Smooth muscle cell of the brain vasculature (primary cell): Measurements from ENCODE around the gene SNAI3.
"Not testable (repeated sequence)": the region's sequence is repeated elsewhere in the genome, so short reads cannot be mapped to it uniquely, and the experiment has no call there.

ENCODE experiments used
- DNase-seq: peaks from one replicate; pipeline ENCODE4 v3.0.0-alpha.2; 2012; ENCODE audit warnings: low read depth, low spot score

Gene SNAI3

DNA sequence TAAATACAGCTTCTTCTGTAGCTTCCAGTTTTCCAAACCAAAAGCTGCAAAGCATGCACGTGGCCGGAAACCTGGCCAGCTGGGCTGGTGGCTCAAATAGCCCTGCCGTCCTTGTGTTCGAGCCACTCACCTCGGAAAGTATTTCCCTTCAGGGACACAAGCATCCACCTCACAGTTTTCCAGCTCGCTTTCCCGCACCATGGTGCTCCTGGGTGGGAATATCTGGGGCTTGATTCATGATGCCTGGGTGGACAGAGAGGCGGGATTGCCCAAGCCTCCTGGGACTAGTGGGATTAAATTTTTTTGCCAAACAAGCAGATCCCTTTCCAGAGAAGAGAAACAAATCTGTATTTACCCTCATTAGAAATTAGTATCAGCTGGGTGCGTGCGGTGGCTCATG, 16.3 kb downstream of the SNAI3 start:
- DNase-seq: no peak

DNA sequence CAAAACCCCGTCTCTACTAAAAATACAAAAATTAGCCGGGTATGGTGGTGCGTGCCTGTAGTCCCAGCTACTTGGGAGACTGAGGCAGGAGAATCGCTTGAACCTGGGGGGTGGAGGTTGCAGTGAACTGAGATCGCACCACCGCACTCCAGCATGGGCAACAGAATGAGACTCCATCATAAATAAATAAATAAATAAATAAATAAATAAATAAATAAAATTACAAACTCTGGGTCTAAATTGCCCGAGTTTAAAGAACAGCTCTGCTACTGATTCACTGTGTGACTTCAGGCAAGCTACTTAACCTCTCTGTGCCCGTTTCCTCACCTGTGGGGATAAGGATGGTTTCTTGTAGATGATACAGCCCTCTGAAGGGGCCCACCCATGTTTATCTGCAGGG, 16.8 kb downstream of the SNAI3 start:
- not testable (repeated sequence) for DNase-seq

DNA sequence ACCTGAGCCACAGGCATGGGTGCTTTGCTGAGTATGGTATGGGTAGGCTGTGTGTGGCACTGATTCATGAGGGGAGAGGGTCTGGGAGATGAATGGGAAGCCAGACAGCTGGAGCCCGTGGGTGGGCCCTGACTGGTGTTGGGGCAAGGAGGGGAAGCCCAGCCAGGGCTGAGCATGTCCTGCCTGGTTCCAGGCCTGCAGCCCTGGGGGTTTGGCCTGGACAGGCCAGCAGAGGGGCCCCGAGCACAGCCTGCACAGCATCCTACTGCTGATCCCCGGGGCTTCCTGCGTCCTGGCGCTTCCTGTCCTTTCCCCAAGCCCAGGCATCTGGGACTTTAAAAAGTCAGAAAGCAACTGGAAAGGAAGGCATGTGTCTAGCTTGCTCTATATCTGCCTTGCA, 18.8 kb downstream of the SNAI3 start:
- DNase-seq: no peak

DNA sequence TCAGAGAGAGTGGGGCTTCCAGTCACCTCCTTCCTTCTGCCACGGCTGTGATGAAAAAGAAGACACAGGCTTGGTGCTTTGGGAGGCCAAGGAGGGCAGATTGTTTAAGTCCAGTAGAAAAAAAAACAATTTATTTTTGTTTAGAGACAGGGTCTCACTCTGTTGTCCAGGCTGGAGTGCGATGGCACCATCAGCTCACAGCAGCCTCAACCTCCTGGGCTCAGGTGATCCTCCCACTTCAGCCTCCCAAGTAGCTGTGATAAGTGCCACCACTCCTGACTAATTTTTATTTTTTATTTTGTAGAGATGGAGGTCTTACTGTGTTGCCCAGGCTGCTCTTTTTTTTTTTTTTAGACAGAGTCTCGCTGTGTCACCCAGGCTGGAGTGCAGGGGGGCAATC, 20.7 kb downstream of the SNAI3 start:
- DNase-seq: no peak

DNA sequence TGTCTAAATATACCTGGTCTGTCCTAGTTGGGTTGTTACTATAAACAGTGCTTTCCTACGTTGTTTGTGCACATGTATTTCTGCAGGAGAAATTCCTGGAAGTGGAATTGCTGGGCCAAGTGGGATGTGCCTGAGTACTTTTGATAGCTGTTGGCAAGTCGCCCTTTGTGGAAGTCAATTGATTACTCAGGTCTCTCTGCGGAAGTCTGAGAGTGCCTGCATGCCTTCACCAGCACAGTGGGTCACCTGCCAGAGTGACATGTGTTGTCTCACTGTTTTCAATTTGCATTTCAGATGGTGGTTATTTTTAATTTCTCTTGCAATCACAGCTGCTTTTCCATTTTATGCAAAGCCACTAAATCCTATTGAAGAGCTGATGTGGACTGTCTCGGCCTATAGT, 21.2 kb downstream of the SNAI3 start:
- DNase-seq: no peak

DNA sequence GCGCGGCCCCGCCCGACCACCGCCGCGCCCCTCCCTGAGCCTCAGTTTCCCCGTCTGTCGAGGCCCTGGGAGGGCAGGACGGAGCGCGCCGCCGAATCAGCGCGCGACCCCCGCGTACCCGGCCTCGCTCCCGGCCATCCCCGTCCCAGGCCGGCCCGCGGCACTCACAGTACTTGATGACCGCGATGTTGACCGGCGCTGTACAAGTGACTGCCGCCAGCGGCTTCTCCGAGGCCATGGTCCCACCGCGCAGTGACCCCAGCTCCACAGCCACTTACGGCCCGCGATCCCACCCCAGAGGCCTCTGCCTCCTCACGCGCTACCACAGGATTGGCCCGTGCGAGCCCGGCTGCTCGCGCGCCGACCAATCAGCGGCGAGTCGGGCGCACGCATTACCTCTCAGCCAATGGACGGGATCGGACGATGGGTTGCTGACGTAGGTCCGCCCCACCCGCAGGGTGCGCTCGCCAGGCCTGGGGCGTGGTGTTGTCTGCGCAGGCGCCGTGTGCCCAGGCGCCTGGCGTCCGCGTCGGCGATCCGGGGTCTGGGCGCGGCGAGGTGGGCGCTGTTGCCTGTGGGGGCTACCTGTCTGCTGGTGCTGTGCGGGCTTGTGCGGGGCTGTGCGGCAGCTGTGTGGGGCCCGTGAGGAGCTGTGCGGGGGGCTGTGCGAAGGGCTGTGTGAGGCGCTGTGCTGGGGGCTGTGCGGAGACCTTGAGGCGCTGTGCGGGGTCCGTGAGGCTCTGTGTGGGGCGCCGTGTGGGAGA, 23.3 kb downstream of the SNAI3 start, which contains the start of gene MVD:
TSS of gene MVD (minus strand) at position 249 of the 764 bp plus-strand sequence. CDS start at position 238, 11 bp downstream.
- peak; percentile 95 for DNase-seq

DNA sequence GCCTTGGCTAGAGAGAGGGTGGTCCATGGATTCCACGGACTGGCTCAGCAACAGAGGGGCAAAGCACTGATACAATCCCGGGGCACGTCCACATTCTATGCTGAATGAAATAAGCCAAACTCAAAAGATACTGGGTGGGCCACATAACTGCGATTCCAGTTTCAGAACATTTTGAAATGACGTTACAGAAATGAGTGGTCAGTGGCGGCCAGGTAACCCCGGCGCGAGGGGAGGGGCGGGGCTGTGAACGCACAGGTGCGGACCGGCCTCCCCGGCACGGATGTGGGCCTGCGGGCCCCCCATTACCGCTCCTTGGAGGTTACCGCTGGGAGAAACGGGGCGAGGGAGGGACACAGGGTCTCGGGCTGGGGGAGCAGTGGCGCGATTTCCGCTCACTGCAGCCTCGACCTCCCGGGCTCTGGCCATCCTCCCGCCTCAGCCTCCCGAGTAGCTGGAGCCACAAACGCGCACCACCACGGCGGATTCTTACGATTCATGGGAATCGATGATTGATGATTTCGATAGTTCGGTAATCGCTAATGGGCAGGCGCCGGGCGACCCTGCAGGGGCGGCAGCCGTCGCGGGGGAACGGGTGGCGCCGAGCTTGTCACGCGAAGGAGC, 24.0 kb downstream of the SNAI3 start:
- no peak for DNase-seq

DNA sequence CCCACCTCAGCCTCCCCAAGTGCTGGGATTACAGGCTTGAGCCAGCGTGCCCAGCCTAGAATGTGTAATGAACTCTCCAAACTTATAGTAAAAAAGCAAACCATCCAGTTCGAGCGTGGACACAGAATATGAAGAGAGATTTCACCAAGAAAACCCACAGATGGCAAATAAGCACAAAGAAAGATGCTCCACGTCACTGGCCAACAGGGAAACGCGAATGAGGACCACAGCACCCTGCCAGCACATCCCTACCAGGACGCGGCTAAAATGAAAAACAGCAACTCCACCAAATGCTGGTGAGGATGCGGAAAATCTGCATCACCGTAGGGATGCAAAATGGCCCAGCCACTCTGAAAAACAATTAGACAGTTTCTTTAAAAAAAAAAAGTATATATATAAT, 24.8 kb downstream of the SNAI3 start:
- no peak for DNase-seq

DNA sequence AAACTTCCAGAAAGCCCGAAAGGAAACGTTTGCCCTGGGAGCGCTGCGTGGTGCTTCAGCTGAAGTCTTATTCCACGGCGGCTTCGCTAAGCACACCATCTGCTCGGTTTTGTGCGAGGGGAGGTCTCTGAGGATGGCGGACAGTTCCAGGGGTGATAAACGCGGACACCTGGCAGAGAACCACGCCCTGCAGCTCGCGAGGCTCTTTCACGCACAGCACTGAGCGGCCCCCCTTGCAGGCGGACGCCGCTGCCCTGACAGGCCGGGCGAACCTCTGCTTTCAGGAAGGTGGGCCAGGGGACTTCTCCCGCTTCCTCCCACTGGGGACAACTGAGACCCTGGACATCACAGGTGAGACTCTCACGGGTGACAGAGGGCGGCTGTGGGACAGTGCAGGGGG, 27.1 kb downstream of the SNAI3 start:
- no peak for DNase-seq

DNA sequence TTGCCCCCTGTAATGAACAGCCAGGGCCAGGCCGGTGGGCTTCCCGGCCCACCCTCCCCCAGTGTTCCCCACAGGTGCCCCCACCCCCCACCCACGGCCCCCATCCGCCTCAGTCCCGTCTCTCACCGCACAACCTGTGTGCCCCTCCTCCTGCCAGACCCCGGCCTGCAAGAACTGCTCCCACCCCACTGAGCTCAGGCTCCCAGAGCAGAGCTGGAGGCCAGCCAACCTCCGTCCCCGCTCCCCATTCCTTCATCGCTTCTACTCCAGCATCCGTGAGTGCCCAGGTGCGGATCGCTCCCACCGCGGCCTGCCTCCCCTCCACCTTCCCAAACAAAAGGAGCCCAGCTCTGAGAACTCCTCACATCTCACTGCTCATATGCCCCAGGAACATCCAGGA, 27.6 kb downstream of the SNAI3 start:
- DNase-seq: no peak

DNA sequence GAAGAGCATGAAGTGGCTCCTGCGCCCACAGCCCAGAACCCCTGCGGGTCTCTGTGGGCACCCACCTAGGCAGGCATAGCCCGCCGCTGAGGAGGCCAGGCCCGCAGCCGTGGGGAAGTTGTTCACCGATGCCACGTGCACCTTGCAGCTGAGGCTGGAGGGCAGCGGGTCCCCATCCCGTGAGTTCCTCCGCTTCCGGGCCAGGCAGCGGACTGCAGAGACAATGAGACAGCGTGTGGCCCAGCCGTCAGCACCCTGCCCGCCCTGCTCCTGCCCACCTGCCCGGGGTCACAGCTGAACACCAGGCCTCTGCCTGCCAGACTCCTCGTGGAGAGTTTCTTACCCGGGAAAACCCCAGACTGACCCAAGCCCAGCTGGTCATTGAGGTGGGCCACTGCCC, 28.9 kb downstream of the SNAI3 start:
- DNase-seq: no peak

DNA sequence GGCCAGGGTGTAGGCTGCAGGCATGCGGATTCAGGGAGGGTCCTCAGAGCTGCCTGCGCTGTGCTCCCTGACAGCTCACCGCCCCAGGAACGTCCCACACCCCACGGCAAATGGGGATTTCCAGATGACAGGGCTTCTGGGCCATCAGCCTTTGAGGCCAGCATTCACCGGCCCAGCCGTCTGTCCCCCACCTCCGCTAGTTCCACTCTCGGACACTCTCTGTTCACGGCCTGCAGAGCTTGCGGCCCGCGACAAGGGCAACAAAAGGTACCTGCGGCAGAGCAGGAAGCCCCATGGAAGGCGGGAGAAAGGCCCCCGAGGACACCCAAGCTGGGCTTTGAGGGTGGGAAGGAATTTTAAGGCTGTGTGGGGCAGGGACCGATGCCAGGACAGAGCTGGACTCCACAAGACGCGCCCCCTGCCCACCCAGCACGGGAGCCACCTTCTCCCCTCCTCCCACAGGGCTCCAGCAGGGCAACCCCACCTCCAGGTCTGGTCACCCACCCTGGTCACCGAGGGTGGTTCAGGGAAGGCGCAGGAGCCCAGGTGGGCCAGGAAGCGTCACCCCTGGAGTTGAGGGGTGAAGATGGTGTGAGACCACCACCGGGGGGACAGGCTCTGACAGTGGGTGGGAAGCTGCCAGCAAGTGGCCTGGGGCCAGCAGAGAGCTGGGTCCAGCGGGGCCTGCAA, 29.9 kb downstream of the SNAI3 start:
- no peak for DNase-seq

DNA sequence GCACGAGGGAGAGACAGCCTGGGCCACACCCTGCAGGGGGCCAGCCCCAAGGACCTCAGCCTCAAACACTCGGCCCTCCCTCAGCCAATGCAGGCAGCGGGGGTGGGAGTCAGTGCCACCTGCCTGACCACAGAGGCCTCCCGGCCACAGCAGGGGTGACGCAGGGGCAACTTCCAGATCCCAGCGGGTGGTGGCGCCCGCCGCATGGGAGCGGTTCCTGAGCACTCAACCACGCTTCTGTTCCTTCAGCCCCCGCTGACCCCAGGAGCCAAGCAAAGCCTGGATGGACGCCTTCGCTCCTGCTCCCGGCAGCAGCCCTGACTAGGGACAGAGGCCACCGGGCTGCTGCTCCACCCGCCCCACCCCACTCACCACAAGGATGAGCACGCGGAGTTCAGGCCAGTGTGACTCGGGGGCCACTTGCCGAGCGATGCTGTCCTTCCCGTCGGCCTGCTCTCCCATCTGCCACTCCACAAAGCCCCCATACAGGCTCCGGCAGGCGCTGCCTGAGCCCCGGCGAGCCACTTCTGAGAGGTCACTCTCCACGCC, 30.5 kb downstream of the SNAI3 start:
- no peak for DNase-seq

DNA sequence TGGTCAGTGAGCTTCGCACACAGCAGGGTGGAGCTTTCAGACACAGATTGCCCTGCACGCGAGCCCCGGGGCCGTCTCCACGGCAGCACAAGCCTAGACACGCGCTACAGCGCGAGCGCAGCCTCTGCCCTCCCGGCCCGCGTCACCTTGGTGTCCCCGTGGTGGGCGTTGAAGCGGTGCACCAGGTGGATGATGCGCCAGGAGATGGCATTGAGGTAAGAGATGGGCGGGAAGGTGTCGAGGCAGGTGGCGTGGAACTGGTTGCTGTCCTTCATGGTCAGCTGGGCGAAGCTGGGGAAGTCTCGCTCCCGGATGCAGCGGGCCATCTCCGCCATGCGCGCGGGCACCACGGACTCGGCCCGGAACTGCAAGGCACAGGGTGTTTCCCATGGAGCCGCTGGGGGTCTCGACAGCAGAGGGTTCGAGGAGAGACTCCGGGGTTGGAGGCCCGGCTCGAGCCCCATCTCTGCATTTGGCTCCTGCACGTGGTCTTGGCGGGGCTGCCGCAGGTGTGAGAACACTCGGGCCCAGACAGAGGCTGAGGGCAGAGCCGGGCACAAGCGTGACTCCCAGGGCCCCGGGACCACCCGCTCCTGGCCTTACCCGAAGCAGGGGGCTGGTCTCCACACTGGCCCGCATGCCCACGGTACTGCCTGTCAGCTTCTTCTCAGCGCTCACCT, 31.1 kb downstream of the SNAI3 start:
- no peak for DNase-seq

DNA sequence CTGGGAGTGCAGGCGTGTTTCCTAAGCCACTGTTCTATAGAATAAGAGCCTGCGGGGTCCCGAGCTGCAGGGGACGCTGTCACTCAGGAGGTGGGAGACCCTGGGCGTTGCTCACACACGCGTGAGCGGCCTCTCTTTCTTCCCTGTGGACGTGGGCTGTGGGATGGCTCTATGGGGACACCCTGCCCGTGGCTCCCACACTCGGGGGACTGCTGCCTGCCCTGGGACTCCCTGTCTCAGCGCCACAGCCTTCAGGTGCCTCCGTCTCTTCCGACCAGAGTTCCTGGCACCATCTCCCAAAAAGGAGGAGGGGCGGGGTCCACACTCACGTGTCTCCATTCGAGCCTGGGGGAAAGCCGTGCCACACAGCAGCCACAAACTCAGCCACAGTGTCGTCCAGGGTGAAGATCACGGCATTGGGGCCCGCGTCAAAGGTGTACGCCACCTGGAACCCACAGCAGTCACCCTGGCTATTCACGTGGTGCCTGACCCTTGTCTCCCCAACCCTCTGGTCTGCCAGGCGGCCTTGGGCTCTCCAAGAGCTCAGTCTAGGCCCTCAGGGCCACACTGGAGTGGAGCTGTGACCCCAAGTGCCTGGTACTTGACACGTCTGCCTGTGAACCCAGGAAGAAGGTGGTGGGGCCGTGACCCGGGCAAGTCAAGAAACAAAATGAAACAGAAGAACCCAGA, 31.8 kb downstream of the SNAI3 start:
- DNase-seq: no peak

DNA sequence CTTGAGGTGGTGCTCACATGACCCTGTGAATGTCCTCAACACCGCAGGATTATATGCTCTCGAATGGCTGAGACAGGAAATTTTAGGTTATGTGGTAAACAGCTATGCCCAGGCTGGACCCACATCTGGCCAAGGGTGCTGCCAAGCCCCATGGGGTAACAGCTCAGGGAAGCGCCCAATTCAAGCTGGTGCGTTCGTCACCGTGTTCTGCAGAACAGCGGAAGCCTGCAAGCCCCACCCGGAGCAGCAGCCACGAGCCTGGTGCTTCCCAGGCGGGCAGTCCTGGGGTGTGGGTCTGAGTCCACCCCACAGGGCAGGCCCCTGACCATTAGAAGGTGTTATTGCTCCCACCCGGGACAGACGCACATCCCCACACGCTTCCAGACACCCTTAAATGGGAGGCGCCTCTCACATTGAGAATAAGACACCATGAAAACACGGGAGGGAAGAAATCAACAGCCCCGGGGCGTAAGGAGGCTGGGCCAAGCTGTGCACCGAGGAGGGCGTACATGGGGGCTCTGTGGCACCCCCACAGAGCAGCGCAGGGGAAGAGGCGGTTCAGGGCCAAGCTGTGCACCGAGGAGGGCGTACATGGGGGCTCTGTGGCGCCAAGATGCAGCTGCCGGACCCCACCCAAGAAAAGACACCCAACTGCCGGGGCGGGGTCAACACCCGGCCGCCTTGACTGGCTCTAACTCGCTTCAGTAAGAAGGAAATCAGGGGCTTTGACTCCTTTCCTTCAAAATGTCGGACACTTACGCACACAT, 32.5 kb downstream of the SNAI3 start:
- no peak for DNase-seq

DNA sequence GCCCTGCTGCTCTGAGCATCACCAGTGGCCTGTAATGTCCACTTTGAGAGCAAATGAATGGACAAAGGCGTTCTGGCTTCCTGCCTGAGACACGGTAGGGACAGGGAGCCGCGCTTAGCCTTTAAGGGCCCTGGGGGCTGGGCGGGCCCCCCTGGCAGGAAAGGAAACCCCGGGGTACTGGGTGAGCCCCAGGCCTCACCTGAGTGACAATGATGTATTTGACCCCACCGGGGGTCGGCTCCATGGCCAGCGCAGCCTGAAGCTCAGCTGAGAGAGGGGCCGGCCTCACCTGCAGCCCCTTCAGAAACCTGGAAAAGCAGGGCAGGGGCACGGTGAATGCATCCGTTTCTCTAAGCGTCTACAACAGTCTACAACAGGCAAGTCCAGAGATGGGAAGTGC, 33.2 kb downstream of the SNAI3 start:
- DNase-seq: no peak

DNA sequence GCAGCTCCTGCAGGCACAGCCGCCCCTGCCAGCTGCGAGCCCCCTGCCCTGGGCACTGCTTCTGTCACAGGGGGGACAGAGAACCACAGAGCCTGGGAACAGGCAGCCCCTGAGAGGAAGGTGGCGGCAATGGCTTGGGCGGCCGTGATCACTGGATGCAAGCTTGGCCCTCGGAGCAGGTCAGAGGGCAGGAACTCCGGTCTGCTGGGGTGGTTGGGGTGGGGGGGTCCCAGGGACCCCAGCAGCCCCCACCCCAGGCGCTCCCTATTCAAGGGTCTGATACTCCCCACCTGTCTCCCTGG, 33.6 kb downstream of the SNAI3 start:
- no peak for DNase-seq

DNA sequence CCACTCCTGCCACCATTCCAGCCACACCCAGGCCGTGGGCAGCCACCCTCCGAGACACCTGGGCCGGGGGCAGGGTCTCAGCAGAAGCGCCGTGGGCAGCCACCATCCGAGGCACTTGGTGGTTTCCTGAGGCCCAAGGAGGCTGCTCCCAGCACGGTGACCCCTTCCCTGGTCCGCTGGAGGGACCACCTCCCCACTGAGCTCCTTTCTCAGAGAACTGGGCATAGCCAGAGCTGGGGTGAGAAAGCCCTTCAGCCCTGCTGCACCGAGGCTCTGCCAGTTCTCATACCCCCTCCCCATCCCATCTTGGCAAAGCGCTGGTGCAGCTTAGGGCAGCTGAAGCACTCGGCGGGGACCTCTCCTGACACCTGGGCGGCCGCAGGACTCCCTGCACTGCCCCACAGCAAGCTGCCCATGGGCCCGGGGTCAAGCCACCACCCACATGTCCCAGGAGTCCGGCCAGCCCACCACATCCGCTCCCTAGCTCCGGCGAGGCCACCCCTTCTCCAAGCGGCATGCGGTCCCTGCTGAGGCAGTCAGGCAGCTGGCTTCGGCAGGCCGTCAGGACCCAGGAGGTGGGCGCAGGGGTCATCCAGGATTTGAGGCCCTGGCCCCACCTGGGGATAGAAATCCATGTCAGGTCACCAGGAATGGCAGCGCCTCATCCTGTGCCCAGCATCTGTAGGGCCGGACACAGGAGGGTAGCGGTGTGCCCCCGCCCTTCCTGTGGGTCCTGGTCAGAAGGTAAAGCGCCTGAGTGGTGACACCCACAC, 34.1 kb downstream of the SNAI3 start:
- DNase-seq: no peak
